ENCODE measurements around the gene KCNK6. TPM values are rescaled to one million over a fixed set of nuclear protein-coding genes. Genes with fewer than 3 reads are reported as not detected.

The KCNK6 gene
- total RNA-seq, 1 donor from 2014 or later: 22.8 TPM

DNA sequence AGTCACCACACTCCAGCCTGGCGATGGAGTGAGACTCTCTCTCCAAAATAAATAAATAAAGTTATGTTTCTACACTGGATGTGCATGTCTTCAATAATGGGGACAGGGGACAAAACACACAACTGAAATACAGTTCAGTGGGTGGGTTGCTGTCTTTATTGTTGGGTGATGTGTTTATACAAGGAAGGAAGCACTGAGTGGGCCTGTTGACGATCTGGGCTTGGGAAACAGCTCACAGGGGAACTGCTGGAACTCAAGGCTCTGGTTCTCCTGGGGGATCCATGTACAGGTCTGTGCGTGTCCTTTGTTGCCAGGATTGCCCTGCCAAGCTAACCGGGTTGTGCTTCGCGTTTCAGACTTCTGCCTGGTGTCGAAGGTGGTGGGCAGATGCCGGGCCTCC, 36.4 kb upstream of the KCNK6 start:
- Histone ChIP-seq H3K27me3 (no peaks in the 10 kb centered on the region), H3K27ac (peak overlapping the region; percentile 85 to 89), H3K4me3 (no peak overlapping the region), H3K9me3 (no peaks in the 10 kb centered on the region), H3K4me1 (peaks cover 6 to 26% of the 10 kb centered on the region in 2 donors), H3K36me3 (peaks cover 24 to 49% of the 10 kb centered on the region in 2 donors)
- no peak for DNase-seq (ENCODE audit: low spot score in 2 of 2)
- TF ChIP-seq, protein P1, sequence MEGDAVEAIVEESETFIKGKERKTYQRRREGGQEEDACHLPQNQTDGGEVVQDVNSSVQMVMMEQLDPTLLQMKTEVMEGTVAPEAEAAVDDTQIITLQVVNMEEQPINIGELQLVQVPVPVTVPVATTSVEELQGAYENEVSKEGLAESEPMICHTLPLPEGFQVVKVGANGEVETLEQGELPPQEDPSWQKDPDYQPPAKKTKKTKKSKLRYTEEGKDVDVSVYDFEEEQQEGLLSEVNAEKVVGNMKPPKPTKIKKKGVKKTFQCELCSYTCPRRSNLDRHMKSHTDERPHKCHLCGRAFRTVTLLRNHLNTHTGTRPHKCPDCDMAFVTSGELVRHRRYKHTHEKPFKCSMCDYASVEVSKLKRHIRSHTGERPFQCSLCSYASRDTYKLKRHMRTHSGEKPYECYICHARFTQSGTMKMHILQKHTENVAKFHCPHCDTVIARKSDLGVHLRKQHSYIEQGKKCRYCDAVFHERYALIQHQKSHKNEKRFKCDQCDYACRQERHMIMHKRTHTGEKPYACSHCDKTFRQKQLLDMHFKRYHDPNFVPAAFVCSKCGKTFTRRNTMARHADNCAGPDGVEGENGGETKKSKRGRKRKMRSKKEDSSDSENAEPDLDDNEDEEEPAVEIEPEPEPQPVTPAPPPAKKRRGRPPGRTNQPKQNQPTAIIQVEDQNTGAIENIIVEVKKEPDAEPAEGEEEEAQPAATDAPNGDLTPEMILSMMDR (IDR thresholded peaks at IDR 0.05): no peak
- intact Hi-C loops (cut with DNase I): no loop called here

DNA sequence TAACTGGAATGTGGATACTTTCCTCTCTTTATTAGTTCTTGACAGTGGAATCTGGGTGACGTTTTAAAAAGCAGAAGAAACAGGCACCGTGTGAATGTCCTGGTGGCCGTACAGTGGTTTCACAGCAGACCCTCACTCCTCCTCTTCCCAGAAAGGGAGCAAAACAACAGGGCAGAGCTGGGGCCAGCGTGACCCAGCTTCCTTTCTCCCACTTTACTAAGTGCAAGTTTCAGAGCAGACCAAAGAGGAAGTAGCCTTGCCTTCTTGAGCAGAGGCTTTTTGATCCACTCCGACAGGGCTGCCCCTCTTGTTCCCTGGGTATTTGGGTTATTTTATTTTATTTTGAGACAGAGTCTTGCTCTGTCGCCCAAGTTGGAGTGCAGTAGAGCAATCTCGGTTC, 35.2 kb upstream of the KCNK6 start:
- Histone ChIP-seq H3K9me3 (no peaks in the 10 kb centered on the region), H3K4me1 (peaks cover 0 to 16% of the 10 kb centered on the region in 2 donors), H3K27me3 (no peaks in the 10 kb centered on the region), H3K36me3 (peaks cover 34 to 60% of the 10 kb centered on the region in 2 donors), H3K27ac (peak overlapping the region in 1 of 2 donors; percentile 0), H3K4me3 (no peak overlapping the region)
- DNase-seq (ENCODE audit: low spot score in 2 of 2): no peak
- TF ChIP-seq, protein P1 (IDR thresholded peaks at IDR 0.05): no peak
- intact Hi-C loops (cut with DNase I): no loop called here

DNA sequence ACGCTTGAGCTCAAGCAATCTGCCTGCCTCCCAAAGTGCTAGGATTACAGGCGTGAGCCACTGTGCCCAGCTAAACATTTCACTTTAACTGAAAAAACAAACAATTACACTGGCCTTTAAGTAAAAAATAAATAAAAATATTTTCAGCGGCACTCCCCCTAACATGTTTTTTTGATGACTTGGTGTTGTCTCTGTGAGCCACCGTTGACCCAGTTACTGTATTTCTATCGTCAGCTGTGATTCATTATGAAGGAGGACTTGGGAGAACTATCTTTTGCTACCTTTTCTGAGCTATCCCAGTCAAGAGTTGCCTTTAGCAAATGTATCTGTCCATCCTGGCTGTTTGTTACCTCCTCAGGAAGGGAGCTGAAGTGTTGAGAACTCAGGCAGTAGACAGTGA, 34.1 kb upstream of the KCNK6 start:
- intact Hi-C loops (cut with DNase I): no loop called here
- Histone ChIP-seq H3K27me3 (no peaks in the 10 kb centered on the region), H3K27ac (peak overlapping the region in 1 of 2 donors; percentile 28), H3K36me3 (peaks cover 44 to 65% of the 10 kb centered on the region in 2 donors), H3K4me1 (peaks cover 0 to 11% of the 10 kb centered on the region in 2 donors), H3K9me3 (no peaks in the 10 kb centered on the region), H3K4me3 (no peak overlapping the region)
- no peak for DNase-seq (ENCODE audit: low spot score in 2 of 2)
- TF ChIP-seq, protein P1 (IDR thresholded peaks at IDR 0.05): no peak

DNA sequence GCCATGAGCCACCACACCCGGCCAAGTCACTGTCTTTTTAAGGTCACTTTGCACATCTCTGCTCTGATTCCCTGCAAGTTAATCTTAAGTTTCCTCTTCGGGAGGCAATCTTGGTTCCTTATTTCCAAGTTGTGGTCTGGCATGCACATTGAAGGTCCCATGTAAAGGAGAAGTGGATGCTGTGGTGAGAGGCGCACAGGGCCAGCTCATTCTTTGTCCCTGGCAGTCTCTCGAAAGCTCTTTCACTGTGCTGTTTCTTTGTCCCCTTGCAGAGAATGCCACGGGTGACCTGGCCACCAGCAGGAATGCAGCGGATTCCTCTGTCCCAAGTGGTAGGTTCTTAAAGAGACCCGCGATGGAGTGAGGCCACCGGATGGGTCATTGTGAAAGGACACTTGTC, 32.0 kb upstream of the KCNK6 start:
- TF ChIP-seq, protein P1 (IDR thresholded peaks at IDR 0.05): no peak
- no peak overlapping the region for H3K27ac ChIP-seq

DNA sequence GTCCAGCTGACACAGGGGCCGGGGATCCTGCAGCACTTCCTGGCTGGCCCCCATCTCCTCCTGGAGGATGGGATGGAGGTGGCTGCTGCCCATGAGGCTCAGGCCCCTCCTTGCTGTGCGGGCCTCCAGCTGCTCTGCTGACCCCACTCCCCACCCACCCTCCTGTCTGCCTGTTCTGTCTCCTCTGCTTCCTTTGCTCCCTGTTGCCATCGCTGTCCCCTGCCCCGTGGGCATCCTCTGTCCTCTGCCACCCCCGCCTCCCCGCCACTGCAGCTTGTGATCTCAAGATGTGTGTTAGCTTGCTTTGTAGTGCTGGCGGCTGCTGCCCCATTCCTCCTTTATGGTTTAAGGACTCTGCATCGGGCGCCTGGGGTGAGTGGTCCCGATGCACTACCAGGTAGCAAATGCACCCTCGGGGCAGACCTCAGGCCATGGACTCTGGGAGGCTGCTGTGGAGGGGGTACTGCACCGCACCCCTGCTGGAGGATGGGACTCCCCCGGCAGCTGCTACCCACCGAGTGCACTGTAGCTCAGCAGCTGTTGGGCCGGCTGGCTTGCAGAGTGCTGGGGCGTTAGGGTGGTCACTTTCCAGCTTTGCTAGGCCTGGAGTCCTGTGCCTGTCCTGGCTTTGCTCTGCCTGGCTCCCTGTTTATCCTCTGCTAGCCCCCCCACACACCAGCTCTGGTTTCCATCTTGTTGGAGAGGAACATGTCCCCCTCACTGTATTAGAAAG, 31.4 kb upstream of the KCNK6 start:
- Histone ChIP-seq H3K27me3 (no peaks in the 10 kb centered on the region), H3K4me3 (no peak overlapping the region), H3K9me3 (no peaks in the 10 kb centered on the region), H3K4me1 (no peaks in the 10 kb centered on the region), H3K36me3 (peaks cover 66 to 91% of the 10 kb centered on the region in 2 donors), H3K27ac (no peak overlapping the region)
- intact Hi-C loops (cut with DNase I): no loop called here
- no peak for DNase-seq (ENCODE audit: low spot score in 2 of 2)
- TF ChIP-seq, protein P1 (IDR thresholded peaks at IDR 0.05): no peak

More for the DNA sequence above, 32.0 kb upstream of the KCNK6 start:
- no peak for DNase-seq (ENCODE audit: low spot score in 2 of 2)
- Histone ChIP-seq H3K4me1 (peaks cover 0 to 3% of the 10 kb centered on the region in 2 donors), H3K4me3 (no peak overlapping the region), H3K27me3 (no peaks in the 10 kb centered on the region), H3K36me3 (peaks cover 62 to 85% of the 10 kb centered on the region in 2 donors), H3K9me3 (no peaks in the 10 kb centered on the region)
- intact Hi-C loops (cut with DNase I): no loop called here

Data from ascending aorta (tissue), 2 donors.